CD4-positive, alpha-beta T cell treated with Interleukin-6 at 100 ng/mL for 8 hours (primary cell): ENCODE results near the gene GAGE13.
"Not testable (repeated sequence)": the region's sequence is repeated elsewhere in the genome, so short reads cannot be mapped to it uniquely, and the experiment has no call there.

Experiments used
- DNase-seq: peaks from one replicate; pipeline ENCODE4 v3.0.0-alpha.2; 2020; ENCODE audit warnings: mixed read lengths, low spot score

Gene GAGE13

GRCh38 chrX:49331841-49332240, 459 bp downstream of the GAGE13 start:
- DNase-seq, result not testable (repeated sequence)

DNA sequence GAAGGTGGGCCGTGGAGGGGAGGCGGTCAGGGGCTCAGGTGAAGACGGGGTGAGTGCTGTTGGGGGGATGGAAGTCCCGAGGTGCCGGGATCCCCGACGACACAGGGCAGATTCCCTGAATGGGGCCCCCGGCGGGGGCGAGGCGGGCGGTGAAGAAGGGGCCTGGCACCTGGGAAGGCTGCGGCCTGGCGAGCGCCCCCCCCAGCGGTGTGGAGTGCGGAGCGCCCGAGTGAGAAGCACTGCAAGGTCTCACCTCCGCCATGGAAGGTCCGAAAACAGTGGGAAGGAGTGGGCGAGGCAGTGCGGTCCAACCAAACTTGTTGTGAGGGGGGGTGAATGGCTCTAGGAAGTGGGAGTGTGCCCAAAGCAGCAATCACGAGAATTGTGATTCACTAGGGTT, 10.1 kb downstream of the GAGE13 start:
- not testable (repeated sequence) for DNase-seq

DNA sequence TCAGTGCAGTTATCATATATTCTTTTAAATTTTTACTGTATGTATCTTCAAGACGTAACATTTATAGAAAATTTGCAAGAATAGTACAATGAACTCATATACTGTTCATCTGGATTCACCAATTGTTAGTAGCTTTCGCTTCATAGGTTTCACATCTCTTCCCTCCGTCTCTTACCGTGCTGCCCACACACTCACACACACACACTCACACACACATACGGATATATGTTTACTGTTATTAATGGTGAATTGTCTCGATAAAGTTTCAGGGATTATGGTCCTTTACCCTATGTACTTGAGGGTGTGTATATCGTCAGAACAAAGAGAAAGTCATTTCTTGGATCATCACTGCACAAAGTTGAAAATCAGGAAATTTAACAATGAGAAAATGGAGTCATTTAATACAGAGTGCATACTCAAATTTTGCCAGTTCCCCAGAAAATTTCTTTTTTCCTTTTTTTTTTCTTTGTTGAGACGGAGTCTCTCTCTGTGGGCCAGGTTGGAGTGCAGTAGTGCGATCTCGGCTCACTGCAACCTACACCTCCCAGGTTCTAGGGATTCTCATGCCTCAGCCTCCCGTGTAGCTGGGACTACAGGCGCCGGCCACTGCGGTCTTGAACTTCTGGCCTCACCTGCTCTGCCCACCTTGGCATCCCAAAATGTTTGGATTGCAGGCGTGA, 13.3 kb downstream of the GAGE13 start:
- DNase-seq, result not testable (repeated sequence)

- DNase-seq, result not testable (repeated sequence)
Observed at GRCh38 chrX:49345402-49345801, 14.0 kb downstream of the GAGE13 start.

DNA sequence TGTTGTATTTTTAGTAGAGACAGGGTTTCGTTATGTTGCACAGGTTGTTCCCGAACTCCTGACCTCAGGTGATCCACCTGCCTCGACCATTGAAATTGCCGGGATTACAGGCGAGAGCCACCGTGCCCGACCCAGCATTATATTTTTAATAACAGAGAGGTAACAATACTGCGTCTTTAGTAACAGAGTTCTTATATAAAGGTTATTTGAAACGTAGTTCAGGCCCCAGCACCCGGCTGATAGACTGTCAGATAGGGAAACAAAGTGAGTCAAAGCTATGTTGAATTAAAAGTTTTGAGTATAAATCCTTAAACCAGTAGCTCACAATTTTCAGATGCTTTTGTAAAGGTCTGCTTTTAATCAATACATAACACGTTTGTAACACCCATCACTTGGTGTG, 14.8 kb downstream of the GAGE13 start:
- peak; percentile 10 for DNase-seq
